ENCODE measurements around the gene GNAI2.

Gene GNAI2

GRCh38 chr3:50294492-50295403 is 58.7 kb downstream of the GNAI2 start:
- no peak for TF ChIP-seq PATZ1 (CRISPR knock-in tag; IDR thresholded peaks at IDR 0.05; ENCODE audit: borderline replicate concordance)
- no peak for TF ChIP-seq ZFP30 (CRISPR knock-in tag; IDR thresholded peaks at IDR 0.05)
- no peak for TF ChIP-seq TCF4 (CRISPR knock-in tag; IDR thresholded peaks at IDR 0.05; ENCODE audit: borderline replicate concordance)
- TF ChIP-seq PPARA (CRISPR knock-in tag; IDR thresholded peaks at IDR 0.05; ENCODE audit: borderline replicate concordance) = no peak
- TF ChIP-seq, protein P1, sequence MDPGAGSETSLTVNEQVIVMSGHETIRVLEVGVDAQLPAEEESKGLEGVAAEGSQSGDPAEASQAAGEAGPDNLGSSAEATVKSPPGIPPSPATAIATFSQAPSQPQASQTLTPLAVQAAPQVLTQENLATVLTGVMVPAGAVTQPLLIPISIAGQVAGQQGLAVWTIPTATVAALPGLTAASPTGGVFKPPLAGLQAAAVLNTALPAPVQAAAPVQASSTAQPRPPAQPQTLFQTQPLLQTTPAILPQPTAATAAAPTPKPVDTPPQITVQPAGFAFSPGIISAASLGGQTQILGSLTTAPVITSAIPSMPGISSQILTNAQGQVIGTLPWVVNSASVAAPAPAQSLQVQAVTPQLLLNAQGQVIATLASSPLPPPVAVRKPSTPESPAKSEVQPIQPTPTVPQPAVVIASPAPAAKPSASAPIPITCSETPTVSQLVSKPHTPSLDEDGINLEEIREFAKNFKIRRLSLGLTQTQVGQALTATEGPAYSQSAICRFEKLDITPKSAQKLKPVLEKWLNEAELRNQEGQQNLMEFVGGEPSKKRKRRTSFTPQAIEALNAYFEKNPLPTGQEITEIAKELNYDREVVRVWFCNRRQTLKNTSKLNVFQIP (CRISPR knock-in tag; IDR thresholded peaks at IDR 0.05; ENCODE audit: borderline replicate concordance, low read depth) = no peak
- no peak for TF ChIP-seq ZC3H10 (CRISPR knock-in tag; IDR thresholded peaks at IDR 0.05)
- no peak for TF ChIP-seq GLIS3 (CRISPR knock-in tag; IDR thresholded peaks at IDR 0.05)
- TF ChIP-seq, protein P2, sequence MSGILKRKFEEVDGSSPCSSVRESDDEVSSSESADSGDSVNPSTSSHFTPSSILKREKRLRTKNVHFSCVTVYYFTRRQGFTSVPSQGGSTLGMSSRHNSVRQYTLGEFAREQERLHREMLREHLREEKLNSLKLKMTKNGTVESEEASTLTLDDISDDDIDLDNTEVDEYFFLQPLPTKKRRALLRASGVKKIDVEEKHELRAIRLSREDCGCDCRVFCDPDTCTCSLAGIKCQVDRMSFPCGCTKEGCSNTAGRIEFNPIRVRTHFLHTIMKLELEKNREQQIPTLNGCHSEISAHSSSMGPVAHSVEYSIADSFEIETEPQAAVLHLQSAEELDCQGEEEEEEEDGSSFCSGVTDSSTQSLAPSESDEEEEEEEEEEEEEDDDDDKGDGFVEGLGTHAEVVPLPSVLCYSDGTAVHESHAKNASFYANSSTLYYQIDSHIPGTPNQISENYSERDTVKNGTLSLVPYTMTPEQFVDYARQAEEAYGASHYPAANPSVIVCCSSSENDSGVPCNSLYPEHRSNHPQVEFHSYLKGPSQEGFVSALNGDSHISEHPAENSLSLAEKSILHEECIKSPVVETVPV (CRISPR knock-in tag; IDR thresholded peaks at IDR 0.05) = no peak
- no peak for ATAC-seq

DNA sequence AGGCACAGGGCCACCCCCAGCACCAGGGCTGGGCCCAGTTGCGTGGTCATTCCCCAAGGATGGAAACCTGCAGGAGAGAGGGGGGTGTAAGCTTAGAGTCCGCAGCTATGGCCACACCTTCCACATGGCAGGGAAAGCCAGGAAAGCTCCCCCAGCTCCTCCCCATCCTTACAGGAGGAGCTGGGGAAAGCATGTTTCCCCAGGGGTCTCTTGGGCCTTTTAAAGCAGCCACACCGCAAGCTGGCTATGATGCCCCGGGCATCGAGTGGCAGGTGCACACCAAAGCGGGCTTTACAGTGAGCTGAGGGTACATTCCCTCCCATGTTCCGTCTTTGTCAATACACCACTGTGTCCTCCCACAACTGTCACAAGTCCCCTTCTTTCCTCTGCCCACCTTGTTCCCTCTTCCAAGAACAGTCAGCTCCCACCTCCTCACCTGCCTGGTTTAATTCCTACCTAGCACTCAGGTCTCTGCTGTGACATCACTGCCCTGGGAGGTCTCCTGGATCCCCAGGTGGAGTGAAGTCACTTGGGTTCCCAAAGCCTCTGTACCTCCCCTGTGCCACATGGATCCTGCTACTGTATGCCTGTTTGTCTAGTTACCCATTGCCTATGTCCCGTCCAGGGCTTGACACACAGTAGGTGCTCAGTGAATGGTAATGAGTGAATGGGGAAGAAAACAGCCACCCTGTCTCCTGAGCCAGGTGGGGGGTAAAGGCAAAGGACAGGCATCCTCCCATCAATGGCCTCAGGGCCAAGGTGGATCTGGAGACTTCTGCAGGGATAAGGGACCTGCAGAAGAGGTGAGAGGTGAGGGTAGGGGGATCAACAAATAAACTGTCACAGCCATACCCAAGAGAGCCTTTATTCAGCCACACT is 59.8 kb downstream of the GNAI2 start:
- TF ChIP-seq ZNF70 (CRISPR knock-in tag; IDR thresholded peaks at IDR 0.05) (no peak), TCF4 (CRISPR knock-in tag; IDR thresholded peaks at IDR 0.05; ENCODE audit: borderline replicate concordance) (no peak), CREB5 (CRISPR knock-in tag; IDR thresholded peaks at IDR 0.05; ENCODE audit: low read depth) (no peak), ZFP30 (CRISPR knock-in tag; IDR thresholded peaks at IDR 0.05) (no peak), ISL1 (CRISPR knock-in tag; IDR thresholded peaks at IDR 0.05) (no peak), ZC3H10 (CRISPR knock-in tag; IDR thresholded peaks at IDR 0.05) (no peak), CSDC2 (CRISPR knock-in tag; IDR thresholded peaks at IDR 0.05) (no peak), GLIS3 (CRISPR knock-in tag; IDR thresholded peaks at IDR 0.05) (no peak), BACH2 (CRISPR knock-in tag; IDR thresholded peaks at IDR 0.05; ENCODE audit: borderline replicate concordance) (no peak), SNAI2 (CRISPR knock-in tag; IDR thresholded peaks at IDR 0.05) (no peak), ESRRG (CRISPR knock-in tag; IDR thresholded peaks at IDR 0.05) (no peak), PPARA (CRISPR knock-in tag; IDR thresholded peaks at IDR 0.05; ENCODE audit: borderline replicate concordance) (no peak), ZNF565 (CRISPR knock-in tag; conservative IDR thresholded peaks at IDR 0.05; ENCODE audit: low read depth) (no peak), ARNTL (CRISPR knock-in tag; IDR thresholded peaks at IDR 0.05; ENCODE audit: borderline replicate concordance, low read depth) (no peak), ZNF8 (CRISPR knock-in tag; IDR thresholded peaks at IDR 0.05) (no peak), PATZ1 (CRISPR knock-in tag; IDR thresholded peaks at IDR 0.05; ENCODE audit: borderline replicate concordance) (no peak), RARB (CRISPR knock-in tag; IDR thresholded peaks at IDR 0.05) (no peak), ZFP3 (CRISPR knock-in tag; IDR thresholded peaks at IDR 0.05) (no peak), TOX (CRISPR knock-in tag; IDR thresholded peaks at IDR 0.05; ENCODE audit: borderline replicate concordance) (no peak), OSR1 (CRISPR knock-in tag; IDR thresholded peaks at IDR 0.05) (no peak)
- no peak for ATAC-seq

Measured in SK-N-SH treated with all-trans-retinoic acid at 6 μM for 48 hours (cell line).